Measurements from ENCODE around the gene PTH2. TPM values are rescaled to one million over a fixed set of nuclear protein-coding genes. Genes with fewer than 3 reads are reported as not detected.

PTH2 gene
- total RNA-seq, 1 experiment from 2014 or later = 1.0 TPM

DNA sequence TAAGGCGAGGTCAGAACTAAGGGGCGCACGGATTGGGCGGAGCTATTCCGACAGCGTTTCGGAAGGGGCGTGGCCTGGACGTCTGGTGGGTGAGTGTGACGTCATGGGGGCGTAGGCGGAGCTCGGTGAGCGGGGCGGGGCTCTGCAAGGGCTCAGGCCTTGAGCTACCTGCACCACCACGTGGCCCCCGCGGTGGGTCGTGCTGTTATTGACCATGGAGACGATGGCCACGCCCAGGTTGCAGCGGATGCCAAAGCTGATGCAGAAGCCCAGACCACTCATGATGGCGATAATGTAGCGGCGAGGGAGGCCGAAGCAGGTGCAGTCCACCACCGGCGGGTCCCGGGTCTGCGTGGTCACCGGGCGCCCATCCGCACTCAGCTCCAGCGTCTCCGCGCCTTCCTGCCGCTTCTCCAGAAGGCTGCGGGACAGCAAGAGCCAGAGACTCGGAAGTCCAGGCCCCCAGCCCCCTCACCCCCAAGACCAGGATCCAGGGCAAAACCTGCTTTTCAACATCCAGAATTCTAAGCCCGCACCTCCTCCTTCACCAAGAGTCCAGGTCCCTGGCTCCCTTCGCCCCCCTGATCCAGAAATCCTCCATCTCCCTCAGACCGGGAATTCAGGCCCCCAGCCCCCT lies 13.3 kb upstream of the PTH2 start (continued):
- no peak for TF ChIP-seq NR3C1 (CRISPR knock-in tag; conservative IDR thresholded peaks at IDR 0.05; ENCODE audit: low read depth)
- no peak for TF ChIP-seq NR2C2 (CRISPR knock-in tag; IDR thresholded peaks at IDR 0.05)
- no peak for TF ChIP-seq MYBL2 (CRISPR knock-in tag; IDR thresholded peaks at IDR 0.05)
- no peak for TF ChIP-seq TCF7 (CRISPR knock-in tag; IDR thresholded peaks at IDR 0.05; ENCODE audit: low read depth)
- TF ChIP-seq NFYB (CRISPR knock-in tag; conservative IDR thresholded peaks at IDR 0.05; ENCODE audit: low read depth) = no peak
- peak; percentile 83; the same call in 1 of the 2 replicates for TF ChIP-seq ZNF121 (CRISPR knock-in tag; IDR thresholded peaks at IDR 0.05)
- TF ChIP-seq ZSCAN18 (CRISPR knock-in tag; IDR thresholded peaks at IDR 0.05) = no peak
- 0 out of 2 replicates have a peak, but pooled peaks have one; percentile 45 for TF ChIP-seq ARID4B (CRISPR knock-in tag; IDR thresholded peaks at IDR 0.05; ENCODE audit: borderline replicate concordance)
- TF ChIP-seq IRF2 (CRISPR knock-in tag; IDR thresholded peaks at IDR 0.05; ENCODE audit: borderline replicate concordance, low read depth) = no peak
- no peak for TF ChIP-seq SMAD4 (CRISPR knock-in tag; IDR thresholded peaks at IDR 0.05)
- no peak for TF ChIP-seq ZNF423 (CRISPR knock-in tag; IDR thresholded peaks at IDR 0.05)

- H3K27me3 Mint-ChIP-seq (ENCODE audit: low read depth) = peaks cover 100% of the 10 kb centered on the region
- H3K27ac Mint-ChIP-seq = peak overlapping the region; percentile 84
- ChIA-PET CTCF (interaction anchor here (0.7 to 2.6 kb wide), 19 partner anchors 10 to 436 kb away, joined by 3 to 28 read pairs (median 5); partner anchors contain the start of genes ALDH16A1, DKKL1, GFY and PIH1D1), POLR2A (interaction anchor here (0.7 to 1.6 kb wide), 4 partner anchors 18 to 60 kb away, joined by 3 to 7 read pairs (median 5); partner anchors contain the start of genes ALDH16A1 and RPS11)
- no peak for DNase-seq (ENCODE audit: low spot score)
- ATAC-seq = no peak
- peaks cover 36% of the 10 kb centered on the region for H3K4me1 Mint-ChIP-seq
- TF ChIP-seq NFATC4 (CRISPR knock-in tag; IDR thresholded peaks at IDR 0.05) = no peak
- peak; percentile 53; the same call in 1 of the 2 replicates for TF ChIP-seq ZNF121 (CRISPR knock-in tag; IDR thresholded peaks at IDR 0.05)
- H3K4me3 Mint-ChIP-seq = peak overlapping the region; percentile 66
- H3K36me3 Mint-ChIP-seq = peaks cover 3% of the 10 kb centered on the region; the same call in 1 of the 2 replicates
- peaks cover 11% of the 10 kb centered on the region for H3K9me3 Mint-ChIP-seq
Observed at GRCh38 chr19:49435670-49436069, 12.4 kb upstream of the PTH2 start.

- Mint-ChIP-seq H3K4me3 (peak overlapping the region; percentile 66), H3K27ac (no peak overlapping the region), H3K36me3 (peaks cover 3% of the 10 kb centered on the region; the same call in 1 of the 2 replicates), H3K9me3 (peaks cover 11% of the 10 kb centered on the region), H3K4me1 (peaks cover 37% of the 10 kb centered on the region), H3K27me3 (ENCODE audit: low read depth) (peaks cover 100% of the 10 kb centered on the region)
- TF ChIP-seq NR1H2 (CRISPR knock-in tag; IDR thresholded peaks at IDR 0.05) (no peak), NFYB (CRISPR knock-in tag; conservative IDR thresholded peaks at IDR 0.05; ENCODE audit: low read depth) (peak; percentile 81)
- POLR2A ChIA-PET = interaction anchor here (0.5 to 1.6 kb wide), 4 partner anchors 17 to 251 kb away, joined by 3 to 6 read pairs (median 4); partner anchors contain the start of gene PIH1D1
- CTCF ChIA-PET = interaction anchor here (0.6 to 2.6 kb wide), 5 partner anchors 14 to 112 kb away, joined by 3 to 28 read pairs (median 5); partner anchors contain the start of gene DKKL1
- ATAC-seq (no peak), DNase-seq (ENCODE audit: low spot score) (no peak)
Observed at GRCh38 chr19:49434907-49435583, 11.8 kb upstream of the PTH2 start.
